ENCODE results near the gene SLC16A5. TPM values are rescaled to one million over a fixed set of nuclear protein-coding genes. Genes with fewer than 3 reads are reported as not detected.

The SLC16A5 gene
- total and polyA plus RNA-seq, 10 of the 15 experiments (the other 5 are each of a cell fraction or from before 2014, with no cell fraction given), result 0.03 to 3.1 (median 0.96) TPM

- SMC1A ChIA-PET (ENCODE audit: uncharacterized antibody, unreplicated experiment), result no interaction called here
- intact Hi-C loops (cut with micrococcal nuclease; ENCODE audit: unreplicated experiment), result no loop called here
- Histone ChIP-seq H3K4me1 (ENCODE audit: control insufficient read depth, insufficient read depth, low read length) (no peaks in the 10 kb centered on the region), H3K36me3 (ENCODE audit: control insufficient read depth in 2 of 2, insufficient read depth in 2 of 2, low read length in 1 of 2) (peaks cover 4 to 13% of the 10 kb centered on the region in 2 experiments; a peak in 3 of 4 replicates), H3K9ac (ENCODE audit: control insufficient read depth, insufficient read depth, low read length) (no peak overlapping the region), H3K4me3 (no peak overlapping the region), H4K20me1 (ENCODE audit: control insufficient read depth, insufficient read depth) (no peaks in the 10 kb centered on the region), H3K4me2 (ENCODE audit: control insufficient read depth, insufficient read depth) (no peak overlapping the region), H3K79me2 (ENCODE audit: control insufficient read depth, insufficient read depth, low read length) (peaks cover 11% of the 10 kb centered on the region), H3K27ac (ENCODE audit: control insufficient read depth, insufficient read depth) (no peak overlapping the region), H3K9me3 (replicated peaks; ENCODE audit: control insufficient read depth, insufficient read depth, low read length) (no peaks in the 10 kb centered on the region), H2AFZ (ENCODE audit: control insufficient read depth, low read depth, low read length) (no peak overlapping the region), H3K27me3 (replicated peaks in 1 of 2; ENCODE audit: control insufficient read depth in 2 of 2, insufficient read depth in 2 of 2, low read length in 1 of 2) (no peaks in the 10 kb centered on the region)
- WGBS (ENCODE audit: insufficient coverage, insufficient replicate concordance, low lambda C conversion rate, missing lambda C conversion rate), result 96% methylated on average over 12 of the region's 12 CpGs
- ATAC-seq, result no peak
- POLR2A ChIA-PET, result interaction anchor here (0.6 to 0.8 kb wide), 4 partner anchors 11 to 125 kb away, joined by 3 to 6 read pairs (median 3); no protein-coding TSS in a partner anchor
- no peak for FAIRE-seq
- no TSS peak for BruUV-seq (replicated peaks)
- TF ChIP-seq REST (IDR thresholded peaks at IDR 0.05; ENCODE audit: low read depth, low read length), result no peak
- TF ChIP-seq EED (IDR thresholded peaks at IDR 0.05; ENCODE audit: low read depth), result no peak
- no peak for TF ChIP-seq JUND (IDR thresholded peaks at IDR 0.05; ENCODE audit: low read depth, low read length)
- no peak for TF ChIP-seq IKZF1 (conservative IDR thresholded peaks at IDR 0.05)
- no peak for TF ChIP-seq SIN3A (IDR thresholded peaks at IDR 0.05; ENCODE audit: low read depth, low read length)
- no peak for TF ChIP-seq CEBPZ (IDR thresholded peaks at IDR 0.05; ENCODE audit: low read depth, low read length)
- no peak for TF ChIP-seq PBX3 (IDR thresholded peaks at IDR 0.05; ENCODE audit: insufficient replicate concordance, low read depth, low read length)
- TF ChIP-seq SMAD1 (IDR thresholded peaks at IDR 0.05; ENCODE audit: low read depth, partially characterized antibody), result no peak
- TF ChIP-seq RFX5 (IDR thresholded peaks at IDR 0.05; ENCODE audit: low read depth, low read length), result no peak
- no peak for TF ChIP-seq PAX8 (IDR thresholded peaks at IDR 0.05)
- DNase-seq (ENCODE audit: low read depth, low spot score), result no peak
- in situ Hi-C loops (cut with MboI), result no loop called here
- CTCF ChIA-PET, result interaction anchor here (1.3 kb wide), 1 partner anchor 90 kb away, joined by 4 read pairs; the partner anchor contains the start of gene NT5C
- RAD21 ChIA-PET (ENCODE audit: unreplicated experiment), result no interaction called here
Observed at GRCh38 chr17:75041656-75042280, 46.0 kb upstream of the SLC16A5 start.
